Kidney capillary endothelial cell (primary cell): Measurements from ENCODE around the gene TIAL1.
A peak's percentile ranks its signal among the peaks of the same experiment; 100 is the strongest.
"Not testable (repeated sequence)": the region's sequence is repeated elsewhere in the genome, so short reads cannot be mapped to it uniquely, and the experiment has no call there.

Experiments
- DNase-seq: peaks from one replicate; pipeline ENCODE4 v3.0.0-alpha.2; 2018; ENCODE audit warnings: low spot score

Gene TIAL1

GRCh38 chr10:119596537-119597404 lies at the start of gene TIAL1:
TSS of gene TIAL1 (minus strand) at chr10:119596964. CDS start at chr10:119596465, 499 bp downstream.
- DNase-seq: peak; percentile 99

- no peak for DNase-seq
Measured at GRCh38 chr10:119644994-119645393, 48.2 kb upstream of the TIAL1 start.

- no peak for DNase-seq
Measured at GRCh38 chr10:119644205-119644814, 47.5 kb upstream of the TIAL1 start.

GRCh38 chr10:119643306-119644204 lies 46.8 kb upstream of the TIAL1 start:
- DNase-seq: no peak

- no peak for DNase-seq
Measured at GRCh38 chr10:119642556-119643111, 45.9 kb upstream of the TIAL1 start.

GRCh38 chr10:119640875-119641526 lies 44.2 kb upstream of the TIAL1 start:
- no peak for DNase-seq

GRCh38 chr10:119640384-119640783 lies 43.6 kb upstream of the TIAL1 start:
- no peak for DNase-seq

- no peak for DNase-seq
Measured at GRCh38 chr10:119638982-119639381, 42.2 kb upstream of the TIAL1 start.

- no peak for DNase-seq
Measured at GRCh38 chr10:119637631-119638030, 40.9 kb upstream of the TIAL1 start.

GRCh38 chr10:119634219-119634544 lies 37.4 kb upstream of the TIAL1 start:
- no peak for DNase-seq

GRCh38 chr10:119633538-119634218 lies 36.9 kb upstream of the TIAL1 start:
- DNase-seq: no peak

GRCh38 chr10:119630300-119630699 lies 33.5 kb upstream of the TIAL1 start:
- DNase-seq: no peak

- DNase-seq: no peak
Measured at GRCh38 chr10:119625570-119626280, 29.0 kb upstream of the TIAL1 start.

GRCh38 chr10:119621078-119621384 lies 24.3 kb upstream of the TIAL1 start:
- no peak for DNase-seq

- peak; percentile 60 for DNase-seq
Measured at GRCh38 chr10:119620241-119621077, 23.7 kb upstream of the TIAL1 start.

GRCh38 chr10:119619811-119620210 lies 23.0 kb upstream of the TIAL1 start:
- not testable (repeated sequence) for DNase-seq

GRCh38 chr10:119619215-119619614 lies 22.5 kb upstream of the TIAL1 start:
- no peak for DNase-seq

GRCh38 chr10:119616882-119617570 lies 20.3 kb upstream of the TIAL1 start:
- no peak for DNase-seq

GRCh38 chr10:119614686-119615085 lies 17.9 kb upstream of the TIAL1 start:
- DNase-seq: no peak
